Colonic mucosa (tissue), 4 donors: ENCODE results near the gene ASB15. TPM values are rescaled to one million over a fixed set of nuclear protein-coding genes. Genes with fewer than 3 reads are reported as not detected.

Source experiments
- DNase-seq: peaks from one replicate; pipeline ENCODE4 v3.0.0-alpha.2; 2020
- H3K27ac ChIP-seq: fragments of 200-600 bp; one replicate; pipeline ENCODE4 v1.8.0; 2021
- H3K27me3 ChIP-seq: fragments of 200-600 bp; one replicate; pipeline ENCODE4 v1.8.0; 2021
- H3K36me3 ChIP-seq: fragments of 200-600 bp; one replicate; pipeline ENCODE4 v1.8.0; 2021
- H3K4me1 ChIP-seq: fragments of 200-600 bp; one replicate; pipeline ENCODE4 v1.8.0; 2021; ENCODE audit warnings: mild to moderate bottlenecking
- H3K4me3 ChIP-seq: fragments of 200-600 bp; one replicate; pipeline ENCODE4 v1.8.0; 2021
- H3K9ac ChIP-seq, 2 donors: one replicate each; pipeline ENCODE4 v1.7.0; 2013; ENCODE audit warnings: control low read depth in 2 of 2, low read depth in 2 of 2, low read length in 2 of 2
- H3K9me3 ChIP-seq: fragments of 200-600 bp; one replicate; pipeline ENCODE4 v1.8.0; 2021
- CTCF ChIP-seq: fragments of 200-600 bp; IDR thresholded peaks from one replicate; pipeline ENCODE4 v1.8.0; 2022; ENCODE audit warnings: antibody characterized with exemption, mild to moderate bottlenecking
- intact Hi-C: fragments of 100-400 bp; cut with DNase I; formaldehyde crosslinking; loops from one replicate; pipeline ENCODE4 v1.14.1; 2022
- total RNA-seq, 2 donors: library from RNA; stranded (reverse); fragmentation: NEBNext Ultra II Directional in 1 of 2; extraction: Animal tissue kit (Norgen Biotek cat#: 25700) in 1 of 2; gene quantifications; one replicate each; pipeline ENCODE4 v1.2.1, GENCODE V29; 2021
- donor health status: healthy.
- donor health status: DM: no; HTN: no; CAD: no.
- donor health status: DM: no; HTN: no; CAD: no.

Gene ASB15
- total RNA-seq, 2 donors from 2014 or later: not detected

- DNase-seq: peak; percentile 22
- intact Hi-C loops: loop anchor here (10.0 kb wide), 1 partner anchor 294 kb away; no protein-coding TSS in a partner anchor
- TF ChIP-seq CTCF: peak; percentile 38
- Histone ChIP-seq H3K9ac (no peak overlapping the region), H3K27me3 (no peaks in the 10 kb centered on the region), H3K4me3 (no peak overlapping the region), H3K27ac (no peak overlapping the region), H3K4me1 (no peaks in the 10 kb centered on the region), H3K9me3 (no peaks in the 10 kb centered on the region), H3K36me3 (no peaks in the 10 kb centered on the region)
Observed at GRCh38 chr7:123580406-123581161, 21.0 kb upstream of the ASB15 start.

GRCh38 chr7:123581162-123581459 is 20.5 kb upstream of the ASB15 start:
- peak; percentile 6 for TF ChIP-seq CTCF
- H3K27me3 ChIP-seq: no peaks in the 10 kb centered on the region
- H3K36me3 ChIP-seq: no peaks in the 10 kb centered on the region
- H3K4me1 ChIP-seq: no peaks in the 10 kb centered on the region
- no peaks in the 10 kb centered on the region for H3K9me3 ChIP-seq
- no peak for DNase-seq
- H3K4me3 ChIP-seq: no peak overlapping the region
- H3K9ac ChIP-seq: no peak overlapping the region
- no peak overlapping the region for H3K27ac ChIP-seq
- intact Hi-C loops: loop anchor here (10.0 kb wide), 1 partner anchor 294 kb away; no protein-coding TSS in a partner anchor

GRCh38 chr7:123583821-123584220 is 17.8 kb upstream of the ASB15 start:
- Histone ChIP-seq H3K4me1 (no peaks in the 10 kb centered on the region), H3K27me3 (no peaks in the 10 kb centered on the region), H3K36me3 (no peaks in the 10 kb centered on the region), H3K9me3 (no peaks in the 10 kb centered on the region), H3K9ac (no peak overlapping the region), H3K27ac (no peak overlapping the region), H3K4me3 (no peak overlapping the region)
- TF ChIP-seq CTCF: no peak
- DNase-seq: no peak
- intact Hi-C loops: loop anchor here (10.0 kb wide), 1 partner anchor 291 kb away; no protein-coding TSS in a partner anchor

GRCh38 chr7:123588376-123588775 is 13.2 kb upstream of the ASB15 start:
- intact Hi-C loops: loop anchor here (10.0 kb wide), 1 partner anchor 286 kb away; no protein-coding TSS in a partner anchor
- TF ChIP-seq CTCF: no peak

GRCh38 chr7:123594813-123595241 is 6.8 kb upstream of the ASB15 start:
- no peaks in the 10 kb centered on the region for H3K9me3 ChIP-seq
- no peak overlapping the region for H3K27ac ChIP-seq
- no peak overlapping the region for H3K4me3 ChIP-seq
- DNase-seq: peak; percentile 50
- H3K4me1 ChIP-seq: no peaks in the 10 kb centered on the region
- no peaks in the 10 kb centered on the region for H3K36me3 ChIP-seq
- H3K9ac ChIP-seq: no peak overlapping the region
- no peak for TF ChIP-seq CTCF
- no peaks in the 10 kb centered on the region for H3K27me3 ChIP-seq
- intact Hi-C loops: no loop called here

More at GRCh38 chr7:123588376-123588775, 13.2 kb upstream of the ASB15 start:
- Histone ChIP-seq H3K9ac (no peak overlapping the region), H3K9me3 (no peaks in the 10 kb centered on the region), H3K27me3 (no peaks in the 10 kb centered on the region), H3K4me1 (no peaks in the 10 kb centered on the region), H3K36me3 (no peaks in the 10 kb centered on the region), H3K4me3 (no peak overlapping the region), H3K27ac (no peak overlapping the region)
- DNase-seq: no peak
